ENCODE results near the gene KSR1.

Gene KSR1

GRCh38 chr17:27473748-27474609, 17.7 kb downstream of the KSR1 start:
- peak; percentile 89 for DNase-seq (ENCODE audit: low spot score)

- peak; percentile 22 for DNase-seq (ENCODE audit: low spot score)
Observed at GRCh38 chr17:27475070-27475673, 18.9 kb downstream of the KSR1 start.

- no peak for DNase-seq (ENCODE audit: low spot score)
Observed at GRCh38 chr17:27475981-27476895, 20.0 kb downstream of the KSR1 start.

- no peak for DNase-seq (ENCODE audit: low spot score)
Observed at GRCh38 chr17:27477050-27477888, 21.0 kb downstream of the KSR1 start.

GRCh38 chr17:27477971-27478684, 21.9 kb downstream of the KSR1 start:
- no peak for DNase-seq (ENCODE audit: low spot score)

- DNase-seq (ENCODE audit: low spot score), result no peak
Observed at GRCh38 chr17:27478901-27479538, 22.8 kb downstream of the KSR1 start.

- DNase-seq (ENCODE audit: low spot score), result no peak
Observed at GRCh38 chr17:27479838-27480237, 23.6 kb downstream of the KSR1 start.

GRCh38 chr17:27480699-27481098, 24.5 kb downstream of the KSR1 start:
- DNase-seq (ENCODE audit: low spot score), result no peak

- peak; percentile 60 for DNase-seq (ENCODE audit: low spot score)
Observed at GRCh38 chr17:27481327-27481726, 25.1 kb downstream of the KSR1 start.

GRCh38 chr17:27485125-27485524, 28.9 kb downstream of the KSR1 start:
- DNase-seq (ENCODE audit: low spot score), result no peak

- DNase-seq (ENCODE audit: low spot score), result no peak
Observed at GRCh38 chr17:27485716-27486495, 29.7 kb downstream of the KSR1 start.

GRCh38 chr17:27486741-27487140, 30.5 kb downstream of the KSR1 start:
- DNase-seq (ENCODE audit: low spot score), result no peak

- DNase-seq (ENCODE audit: low spot score), result no peak
Observed at GRCh38 chr17:27488231-27488630, 32.0 kb downstream of the KSR1 start.

GRCh38 chr17:27489045-27489715, 32.9 kb downstream of the KSR1 start:
- no peak for DNase-seq (ENCODE audit: low spot score)

- no peak for DNase-seq (ENCODE audit: low spot score)
Observed at GRCh38 chr17:27490391-27490790, 34.1 kb downstream of the KSR1 start.

- no peak for DNase-seq (ENCODE audit: low spot score)
Observed at GRCh38 chr17:27491713-27492190, 35.5 kb downstream of the KSR1 start.

GRCh38 chr17:27492470-27492869, 36.2 kb downstream of the KSR1 start:
- DNase-seq (ENCODE audit: low spot score), result no peak

GRCh38 chr17:27493088-27493487, 36.8 kb downstream of the KSR1 start:
- DNase-seq (ENCODE audit: low spot score), result no peak

Measured in CD4-positive, alpha-beta T cell treated with Interleukin-2 at 100 ng/mL for 4 hours (primary cell).